Measurements from ENCODE around the gene OTULINL.

OTULINL gene

GRCh38 chr5:14581891-14582796 lies 552 bp downstream of the OTULINL start:
- POLR2A ChIA-PET = interaction anchor here (0.6 to 1.3 kb wide), 4 partner anchors 33 to 1168 kb away, joined by 3 to 11 read pairs (median 6); no protein-coding TSS in a partner anchor
- peaks cover 0 to 8% of the 10 kb centered on the region in 2 experiments; a peak in 1 of 3 replicates for H3K36me3 ChIP-seq (ENCODE audit: control insufficient read depth in 2 of 2, insufficient read depth in 1 of 2, low read length in 2 of 2)
- H3K27ac ChIP-seq (ENCODE audit: extremely low read depth, low read depth, low read length) = peak overlapping the region; percentile 77
- CTCF ChIA-PET = interaction anchor here (0.6 kb wide), 1 partner anchor 164 kb away, joined by 3 read pairs; no protein-coding TSS in a partner anchor
- H3K4me1 ChIP-seq (ENCODE audit: control insufficient read depth, insufficient read depth, low read length) = peaks cover 13% of the 10 kb centered on the region
- H3K4me3 ChIP-seq (ENCODE audit: low read depth, low read length) = peak overlapping the region; percentile 70
- no peaks in the 10 kb centered on the region for H3K9me3 ChIP-seq (ENCODE audit: control insufficient read depth, insufficient read depth, low read depth, low read length)
- TF ChIP-seq GLIS2 (tag by site-specific recombination; IDR thresholded peaks at IDR 0.05) (peak; percentile 58), ZNF148 (tag by site-specific recombination; IDR thresholded peaks at IDR 0.05; ENCODE audit: borderline replicate concordance) (no peak), ZNF785 (tag by site-specific recombination; IDR thresholded peaks at IDR 0.05) (peak; percentile 84; the same call in 1 of the 2 replicates), ZNF596 (tag by site-specific recombination; IDR thresholded peaks at IDR 0.05) (peak; percentile 32; the same call in 1 of the 2 replicates), ZBTB20 (tag by site-specific recombination; IDR thresholded peaks at IDR 0.05) (peak; percentile 93), ZNF600 (tag by site-specific recombination; IDR thresholded peaks at IDR 0.05) (0 out of 2 replicates have a peak, but pooled peaks have one; percentile 15), ZNF335 (tag by site-specific recombination; conservative IDR thresholded peaks at IDR 0.05) (peak; percentile 90), ZNF169 (tag by site-specific recombination; IDR thresholded peaks at IDR 0.05) (no peak), ZSCAN30 (tag by site-specific recombination; IDR thresholded peaks at IDR 0.05) (peak; percentile 44; the same call in 1 of the 2 replicates), ZBTB8A (tag by site-specific recombination; IDR thresholded peaks at IDR 0.05) (peak; percentile 76), ZNF121 (tag by site-specific recombination; IDR thresholded peaks at IDR 0.05) (peak; percentile 62; the same call in 1 of the 2 replicates), KLF10 (tag by site-specific recombination; IDR thresholded peaks at IDR 0.05) (0 out of 2 replicates have a peak, but pooled peaks have one; percentile 28), ZBTB26 (tag by site-specific recombination; optimal IDR thresholded peaks at IDR 0.05) (peak; percentile 94), ZIC2 (tag by site-specific recombination; IDR thresholded peaks at IDR 0.05) (peak; percentile 22; the same call in 1 of the 2 replicates), ZBTB44 (tag by site-specific recombination; IDR thresholded peaks at IDR 0.05) (no peak), ZBTB6 (tag by site-specific recombination; IDR thresholded peaks at IDR 0.05) (peak; percentile 90), ZNF394 (tag by site-specific recombination; IDR thresholded peaks at IDR 0.05; ENCODE audit: borderline replicate concordance) (peak; percentile 55; the same call in 1 of the 2 replicates), KLF9 (tag by site-specific recombination; IDR thresholded peaks at IDR 0.05; ENCODE audit: low read depth) (peak; percentile 26; the same call in 1 of the 2 replicates), WT1 (tag by site-specific recombination; IDR thresholded peaks at IDR 0.05) (no peak), ZNF561 (tag by site-specific recombination; IDR thresholded peaks at IDR 0.05; ENCODE audit: borderline replicate concordance) (peak; percentile 70), MZF1 (tag by site-specific recombination; IDR thresholded peaks at IDR 0.05; ENCODE audit: borderline replicate concordance) (peak; percentile 24; the same call in 1 of the 2 replicates)
- TF ChIP-seq, protein P1, sequence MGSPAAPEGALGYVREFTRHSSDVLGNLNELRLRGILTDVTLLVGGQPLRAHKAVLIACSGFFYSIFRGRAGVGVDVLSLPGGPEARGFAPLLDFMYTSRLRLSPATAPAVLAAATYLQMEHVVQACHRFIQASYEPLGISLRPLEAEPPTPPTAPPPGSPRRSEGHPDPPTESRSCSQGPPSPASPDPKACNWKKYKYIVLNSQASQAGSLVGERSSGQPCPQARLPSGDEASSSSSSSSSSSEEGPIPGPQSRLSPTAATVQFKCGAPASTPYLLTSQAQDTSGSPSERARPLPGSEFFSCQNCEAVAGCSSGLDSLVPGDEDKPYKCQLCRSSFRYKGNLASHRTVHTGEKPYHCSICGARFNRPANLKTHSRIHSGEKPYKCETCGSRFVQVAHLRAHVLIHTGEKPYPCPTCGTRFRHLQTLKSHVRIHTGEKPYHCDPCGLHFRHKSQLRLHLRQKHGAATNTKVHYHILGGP (tag by site-specific recombination; IDR thresholded peaks at IDR 0.05) = no peak
- TF ChIP-seq, protein P2, sequence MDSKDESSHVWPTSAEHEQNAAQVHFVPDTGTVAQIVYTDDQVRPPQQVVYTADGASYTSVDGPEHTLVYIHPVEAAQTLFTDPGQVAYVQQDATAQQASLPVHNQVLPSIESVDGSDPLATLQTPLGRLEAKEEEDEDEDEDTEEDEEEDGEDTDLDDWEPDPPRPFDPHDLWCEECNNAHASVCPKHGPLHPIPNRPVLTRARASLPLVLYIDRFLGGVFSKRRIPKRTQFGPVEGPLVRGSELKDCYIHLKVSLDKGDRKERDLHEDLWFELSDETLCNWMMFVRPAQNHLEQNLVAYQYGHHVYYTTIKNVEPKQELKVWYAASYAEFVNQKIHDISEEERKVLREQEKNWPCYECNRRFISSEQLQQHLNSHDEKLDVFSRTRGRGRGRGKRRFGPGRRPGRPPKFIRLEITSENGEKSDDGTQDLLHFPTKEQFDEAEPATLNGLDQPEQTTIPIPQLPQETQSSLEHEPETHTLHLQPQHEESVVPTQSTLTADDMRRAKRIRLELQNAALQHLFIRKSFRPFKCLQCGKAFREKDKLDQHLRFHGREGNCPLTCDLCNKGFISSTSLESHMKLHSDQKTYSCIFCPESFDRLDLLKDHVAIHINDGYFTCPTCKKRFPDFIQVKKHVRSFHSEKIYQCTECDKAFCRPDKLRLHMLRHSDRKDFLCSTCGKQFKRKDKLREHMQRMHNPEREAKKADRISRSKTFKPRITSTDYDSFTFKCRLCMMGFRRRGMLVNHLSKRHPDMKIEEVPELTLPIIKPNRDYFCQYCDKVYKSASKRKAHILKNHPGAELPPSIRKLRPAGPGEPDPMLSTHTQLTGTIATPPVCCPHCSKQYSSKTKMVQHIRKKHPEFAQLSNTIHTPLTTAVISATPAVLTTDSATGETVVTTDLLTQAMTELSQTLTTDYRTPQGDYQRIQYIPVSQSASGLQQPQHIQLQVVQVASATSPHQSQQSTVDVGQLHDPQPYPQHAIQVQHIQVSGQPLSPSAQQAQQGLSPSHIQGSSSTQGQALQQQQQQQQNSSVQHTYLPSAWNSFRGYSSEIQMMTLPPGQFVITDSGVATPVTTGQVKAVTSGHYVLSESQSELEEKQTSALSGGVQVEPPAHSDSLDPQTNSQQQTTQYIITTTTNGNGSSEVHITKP (tag by site-specific recombination; IDR thresholded peaks at IDR 0.05) = peak; percentile 42; the same call in 1 of the 2 replicates
